HG03135 (cell line): ENCODE measurements around the gene TMEM120B.
"Not testable (repeated sequence)": the region's sequence is repeated elsewhere in the genome, so short reads cannot be mapped to it uniquely, and the experiment has no call there.

Experiments
- ATAC-seq: cut with Tn5 transposase; IDR thresholded peaks from one replicate; pipeline ENCODE4 v1.9.1; 2021; ENCODE audit warnings: mild to moderate bottlenecking, moderate library complexity; ENCODE audit not compliant: unreplicated experiment

TMEM120B gene

DNA sequence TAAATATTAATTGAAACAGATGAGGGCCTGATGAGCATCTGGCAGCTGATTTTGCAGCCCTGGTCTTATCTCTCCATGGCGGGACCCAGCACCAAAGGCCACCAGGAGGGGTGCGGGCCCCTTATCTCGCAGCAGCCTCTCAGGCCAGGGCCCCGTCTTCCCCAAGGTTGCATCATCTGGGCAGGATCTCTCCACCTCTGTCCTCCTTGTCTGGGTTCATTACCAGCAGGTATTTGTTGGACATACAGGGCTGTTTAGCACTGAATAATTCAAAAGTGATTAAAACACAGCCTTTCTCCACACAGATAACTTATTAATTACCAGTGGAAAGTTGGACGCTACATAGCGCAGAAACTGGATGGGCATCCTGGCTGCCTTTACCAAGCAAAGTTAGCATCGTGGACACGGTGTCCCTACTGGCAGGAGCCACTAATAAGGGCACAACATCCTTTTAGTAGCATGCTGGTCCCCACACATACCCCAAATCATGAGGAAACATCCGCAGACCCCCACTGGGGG is 25.8 kb downstream of the TMEM120B start:
- no peak for ATAC-seq

DNA sequence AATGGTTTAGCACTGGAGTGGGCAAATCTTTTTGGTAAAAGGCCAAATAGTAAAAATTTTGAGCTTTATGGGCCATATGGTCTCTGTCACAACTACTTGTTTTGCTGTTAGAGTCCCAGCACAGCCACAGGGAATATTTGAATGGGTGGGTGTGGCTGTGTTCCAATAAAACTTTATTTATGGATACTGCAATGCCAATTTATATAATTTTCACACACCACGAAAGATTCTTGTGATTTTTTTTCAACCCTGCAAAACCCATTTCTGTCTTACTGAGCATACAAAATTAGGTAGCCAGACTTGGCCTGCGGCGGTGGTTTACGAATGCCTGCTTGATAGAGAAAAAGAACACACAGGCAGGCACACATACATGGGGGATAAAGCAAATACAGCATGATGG is 28.3 kb downstream of the TMEM120B start:
- ATAC-seq, result no peak

DNA sequence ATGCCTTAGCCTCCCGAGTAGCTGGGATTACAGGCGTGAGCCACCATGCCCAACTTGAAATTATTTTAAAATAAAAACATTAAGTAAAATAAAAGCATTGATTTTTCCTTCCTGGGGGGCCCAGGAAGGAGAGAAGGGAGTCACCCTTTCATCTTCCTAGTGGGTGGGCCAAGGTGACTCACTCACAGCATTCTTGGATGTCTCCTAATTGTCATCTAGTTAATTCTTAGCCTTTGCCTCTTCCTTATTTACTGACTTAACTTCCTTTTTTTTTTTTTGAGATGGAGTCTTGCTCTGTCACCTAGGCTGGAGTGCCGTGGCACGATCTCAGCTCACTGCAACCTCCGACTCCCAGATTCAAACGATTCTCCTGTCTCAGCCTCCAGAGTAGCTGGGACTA is 29.2 kb downstream of the TMEM120B start:
- ATAC-seq, result no peak

DNA sequence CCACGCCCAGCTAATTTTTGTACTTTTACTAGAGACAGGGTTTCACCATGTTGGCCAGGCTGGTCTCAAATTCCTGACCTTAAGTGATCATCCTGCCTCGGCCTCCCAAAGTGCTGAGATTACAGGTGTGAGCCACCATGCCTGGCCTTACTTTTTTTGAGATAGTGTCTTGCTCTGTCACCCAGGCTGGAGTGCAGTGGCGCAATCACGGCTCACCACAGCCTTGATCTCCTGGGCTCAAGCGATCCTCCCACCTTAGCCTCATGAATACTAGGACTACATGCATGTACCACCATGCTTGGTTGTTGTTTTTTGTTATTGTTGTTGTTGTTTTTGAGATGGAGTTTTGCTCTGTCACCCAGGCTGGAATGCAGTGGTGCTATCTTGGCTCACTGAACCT is 33.0 kb downstream of the TMEM120B start:
- ATAC-seq, result not testable (repeated sequence)

DNA sequence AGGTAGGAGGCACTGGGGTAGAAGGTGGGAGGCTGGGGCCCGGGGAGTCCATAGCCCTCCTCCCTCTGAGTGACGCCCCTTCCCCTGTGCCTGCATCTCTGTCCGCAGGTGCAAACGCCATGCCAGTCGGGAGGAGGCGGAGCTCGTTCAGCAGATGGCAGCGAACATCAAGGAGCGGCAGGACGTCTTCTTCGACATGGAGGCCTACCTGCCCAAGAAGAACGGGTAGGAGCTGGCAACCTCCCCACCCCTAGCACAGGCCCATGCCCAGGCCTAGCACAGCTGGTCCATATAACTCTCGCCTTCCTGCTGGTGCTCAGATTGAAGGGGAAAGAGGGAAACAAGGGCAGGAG is 35.6 kb downstream of the TMEM120B start:
- no peak for ATAC-seq

DNA sequence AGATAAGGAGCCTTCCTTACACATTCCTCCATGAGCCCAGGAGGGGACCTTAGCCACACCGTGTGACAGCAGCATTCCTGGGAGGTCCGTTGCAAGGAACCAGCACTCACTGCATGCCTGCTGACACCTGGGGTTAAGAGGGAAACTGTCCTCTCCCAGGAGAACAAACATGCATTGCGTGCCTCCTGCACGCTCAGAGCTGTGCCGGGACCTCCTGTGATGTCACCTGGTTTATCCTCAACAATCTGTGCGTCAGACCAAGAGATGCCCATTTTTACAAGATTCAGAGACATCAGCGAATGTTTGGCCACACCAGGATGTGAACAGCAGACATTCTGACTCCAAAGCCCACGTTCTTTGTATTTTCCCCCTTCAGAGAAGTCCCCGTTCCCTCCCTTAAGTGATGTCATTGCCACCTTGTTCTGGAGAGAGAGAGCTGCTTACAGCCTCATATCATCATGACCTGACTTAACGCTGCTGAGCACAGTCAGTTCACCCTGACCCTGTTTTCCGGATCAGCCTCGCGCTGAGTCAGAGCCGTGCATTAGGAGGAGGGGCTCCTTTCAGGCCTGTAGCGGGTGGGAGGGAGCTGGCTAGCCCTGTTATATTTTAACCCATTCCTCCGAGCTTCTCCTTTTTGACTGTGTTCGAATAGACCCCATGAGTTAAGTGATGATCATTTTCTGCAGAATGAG is 36.2 kb downstream of the TMEM120B start:
- peak; percentile 85 for ATAC-seq

DNA sequence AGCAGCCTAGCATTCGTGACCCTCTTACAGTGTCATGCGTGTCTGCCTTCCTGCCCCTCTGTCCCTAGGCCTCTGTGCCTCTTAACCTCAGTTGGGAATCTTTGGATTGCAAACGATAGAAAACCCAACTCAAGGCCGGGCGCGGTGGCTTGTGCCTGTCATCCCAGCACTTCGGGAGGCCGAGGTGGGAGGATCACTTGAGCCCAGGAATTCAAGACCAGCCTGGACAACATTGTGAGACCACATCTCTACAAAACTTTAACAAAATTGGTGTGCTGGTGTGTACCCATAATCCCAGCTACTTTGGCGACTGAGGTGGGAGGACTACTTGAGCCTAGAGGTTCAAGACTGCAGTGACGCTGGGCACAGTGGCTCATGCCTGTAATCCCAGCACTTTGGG is 36.7 kb downstream of the TMEM120B start:
- no peak for ATAC-seq

DNA sequence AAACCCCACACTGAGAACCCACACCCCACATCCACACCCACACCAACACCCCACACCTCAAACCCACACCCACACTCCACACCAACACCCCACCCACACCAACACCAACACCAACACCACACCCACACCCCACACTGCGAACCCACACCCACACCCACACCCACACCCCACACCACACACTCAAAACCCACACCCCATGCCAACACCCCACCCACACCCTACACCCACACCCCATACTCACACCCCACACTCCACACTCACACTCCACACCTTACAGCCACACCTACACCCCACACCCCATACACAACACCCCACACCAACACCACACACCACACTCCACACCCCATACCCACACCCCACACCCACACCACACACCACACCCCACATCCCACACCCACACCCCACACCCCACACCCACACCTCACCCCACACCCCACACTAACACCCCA is 38.0 kb downstream of the TMEM120B start:
- no peak for ATAC-seq

DNA sequence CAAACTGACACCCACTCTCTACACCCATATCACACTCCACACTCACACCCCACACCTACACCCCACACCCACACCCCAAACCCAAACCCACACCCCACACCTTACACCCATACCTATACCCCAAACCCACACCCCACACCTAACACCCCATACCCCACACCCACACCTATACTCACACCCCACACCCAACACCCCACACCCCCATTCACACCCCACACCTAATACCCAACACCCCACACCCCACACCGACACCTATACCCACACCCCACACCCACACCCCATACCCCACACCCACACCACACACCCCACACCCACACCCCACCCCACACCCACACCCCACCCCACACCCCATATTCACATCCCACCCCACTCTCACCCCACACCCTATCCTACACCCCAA is 38.5 kb downstream of the TMEM120B start:
- ATAC-seq, result no peak

DNA sequence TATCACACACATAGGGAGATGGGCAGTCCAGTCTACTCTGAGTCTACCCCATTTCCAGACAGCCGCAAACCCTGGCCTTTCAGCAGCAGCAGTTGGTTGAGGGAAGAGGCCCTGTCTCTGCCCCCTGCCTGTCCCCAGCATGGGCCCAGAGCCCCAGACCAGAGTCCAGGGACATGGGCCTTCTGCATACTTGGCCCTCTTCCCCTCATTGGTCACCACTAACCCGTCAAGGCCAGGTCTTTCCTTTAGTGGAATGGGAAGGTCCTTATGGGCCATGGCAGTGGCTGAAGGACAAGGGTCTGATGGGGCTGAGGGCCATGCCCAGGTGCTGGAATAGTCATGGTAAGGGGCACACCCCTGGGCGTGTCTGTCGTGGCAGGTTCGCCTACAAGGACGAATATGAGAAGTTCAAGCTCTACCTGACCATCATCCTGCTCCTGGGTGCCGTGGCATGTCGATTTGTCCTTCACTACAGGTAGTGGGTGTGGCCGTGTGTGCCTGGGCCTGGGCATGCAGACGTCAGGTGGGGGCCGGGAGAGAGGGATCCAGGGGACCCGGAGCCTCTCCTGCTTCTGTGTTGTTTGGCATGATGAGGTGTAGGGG is 39.3 kb downstream of the TMEM120B start:
- no peak for ATAC-seq

DNA sequence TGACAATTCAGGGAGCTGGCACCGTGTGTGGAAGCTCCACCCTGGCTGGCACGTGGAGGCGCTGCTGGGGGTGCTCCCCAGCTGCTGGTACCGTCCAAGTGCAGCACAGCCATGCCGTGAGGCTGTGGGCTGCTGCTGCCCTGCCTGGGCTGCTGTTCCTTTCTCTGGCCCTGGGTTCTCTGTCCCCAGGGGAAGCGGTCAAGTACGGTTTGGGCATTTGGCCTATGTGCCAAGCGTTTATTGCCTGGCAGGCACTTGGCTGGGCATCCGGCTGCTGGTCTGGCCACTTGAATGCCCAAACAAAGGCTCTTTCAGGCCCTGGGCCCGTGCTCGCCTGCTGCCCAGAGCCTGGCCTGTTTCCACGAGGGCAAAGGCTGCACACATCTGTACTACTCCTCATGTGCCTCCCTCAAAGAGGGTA is 41.3 kb downstream of the TMEM120B start:
- ATAC-seq, result no peak

DNA sequence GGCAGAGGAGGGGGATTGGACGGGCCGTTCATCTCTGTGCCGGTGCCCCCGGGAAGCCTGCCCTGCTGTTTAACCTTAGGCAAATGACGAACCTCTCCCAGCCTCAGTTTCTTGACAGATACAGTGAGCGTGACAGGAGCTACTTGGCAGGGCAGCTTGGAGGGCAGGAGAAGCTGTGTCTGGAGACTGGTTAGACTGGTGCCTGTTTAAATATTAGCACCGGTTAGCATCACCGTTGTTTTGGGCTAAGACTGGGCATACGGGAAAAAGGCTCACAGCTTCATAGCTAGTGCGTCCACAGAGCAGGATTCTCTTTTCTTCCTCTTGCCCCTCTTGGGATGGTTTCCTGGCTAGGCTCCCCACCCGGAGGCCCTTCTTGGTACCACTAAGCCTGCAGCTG is 42.3 kb downstream of the TMEM120B start:
- ATAC-seq, result no peak

DNA sequence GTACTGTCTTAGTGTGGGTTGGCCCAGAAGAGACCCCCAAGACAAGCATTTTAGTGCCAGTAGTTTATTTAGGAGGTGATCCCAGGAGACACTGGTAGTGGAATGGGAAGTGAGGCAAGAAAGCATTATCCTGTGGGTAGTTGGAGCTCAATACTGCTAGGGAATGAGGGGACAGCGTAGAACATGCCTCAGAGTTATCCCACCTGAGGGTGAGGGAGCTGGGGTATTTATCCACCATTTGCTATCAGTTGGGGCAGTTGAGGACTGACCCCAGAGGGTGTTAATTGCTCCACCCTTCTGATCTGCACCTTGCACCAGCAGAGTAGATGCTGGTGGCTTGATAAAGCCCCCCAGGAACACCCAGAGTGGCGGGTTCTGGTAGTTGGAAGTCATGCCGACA is 43.0 kb downstream of the TMEM120B start:
- no peak for ATAC-seq

DNA sequence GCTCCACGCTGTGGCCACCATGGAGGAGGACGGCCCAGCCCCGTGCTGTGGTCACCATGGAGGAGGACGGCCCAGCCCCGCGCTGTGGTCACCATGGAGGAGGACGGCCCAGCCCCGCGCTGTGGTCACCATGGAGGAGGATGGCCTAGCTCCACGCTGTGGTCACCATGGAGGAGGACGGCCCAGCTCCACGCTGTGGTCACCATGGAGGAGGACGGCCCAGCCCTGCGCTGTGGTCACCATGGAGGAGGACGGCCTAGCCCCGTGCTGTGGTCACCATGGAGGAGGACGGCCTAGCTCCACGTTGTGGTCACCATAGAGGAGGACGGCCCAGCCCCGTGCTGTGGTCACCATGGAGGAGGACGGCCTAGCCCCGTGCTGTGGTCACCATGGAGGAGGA is 46.0 kb downstream of the TMEM120B start:
- not testable (repeated sequence) for ATAC-seq

DNA sequence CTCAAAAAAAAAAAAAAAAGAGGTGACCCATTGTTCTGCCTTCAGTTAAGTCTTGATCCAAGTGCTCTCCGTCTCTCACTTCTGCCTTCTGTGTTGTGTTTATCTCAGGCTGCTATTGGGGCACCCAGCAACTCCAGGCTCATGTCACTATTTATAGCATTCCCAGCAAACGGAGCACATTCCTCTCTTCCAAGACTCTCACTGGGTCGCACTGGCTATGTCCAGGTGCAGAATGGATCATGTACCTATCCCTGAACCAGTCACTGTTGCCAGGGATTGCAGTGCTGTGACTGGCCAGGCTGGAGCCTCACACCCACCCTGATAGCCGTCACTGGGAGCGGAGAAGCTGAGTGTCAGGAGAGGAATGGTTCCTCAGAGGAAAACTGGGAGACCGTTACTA is 49.7 kb downstream of the TMEM120B start:
- no peak for ATAC-seq

DNA sequence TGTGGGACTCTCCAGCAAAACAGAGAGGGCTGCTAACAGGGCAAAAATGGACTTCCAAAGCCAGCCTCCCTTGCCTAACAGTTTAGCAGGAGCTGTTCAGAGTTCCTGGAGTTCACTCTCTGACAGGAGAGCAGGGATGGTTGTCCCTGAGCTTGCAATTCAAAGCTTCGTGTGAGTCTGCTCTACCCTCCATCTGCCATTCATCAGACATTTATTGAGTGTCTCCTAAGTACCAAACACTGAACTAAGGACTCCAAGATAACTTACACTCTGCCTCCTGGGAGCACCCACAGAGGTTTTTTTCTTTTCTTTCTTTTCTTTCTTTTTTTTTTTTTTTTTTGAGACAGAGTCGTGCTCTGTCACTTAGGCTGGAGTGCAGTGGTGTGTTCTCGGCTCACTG is 52.3 kb downstream of the TMEM120B start:
- ATAC-seq, result no peak

DNA sequence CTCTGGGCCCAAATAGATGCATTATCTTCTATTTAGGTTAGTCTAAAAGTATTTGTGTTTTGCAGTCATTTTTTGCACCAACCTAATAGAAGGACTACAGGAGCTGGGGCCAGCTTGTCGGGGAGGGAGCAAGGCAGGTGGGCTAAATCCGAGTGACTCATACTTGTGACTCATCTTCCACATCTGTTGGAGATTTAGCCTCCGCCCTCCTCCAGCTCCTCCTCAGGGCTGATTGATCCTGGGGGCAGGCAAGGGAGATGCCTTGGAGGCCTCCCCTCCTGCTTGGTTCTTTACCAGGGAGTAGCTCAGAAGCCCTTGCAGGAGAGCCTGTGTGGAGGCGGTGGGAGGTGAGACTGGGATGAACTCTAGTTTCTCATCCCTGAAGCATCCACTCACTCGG is 53.0 kb downstream of the TMEM120B start:
- ATAC-seq, result no peak

DNA sequence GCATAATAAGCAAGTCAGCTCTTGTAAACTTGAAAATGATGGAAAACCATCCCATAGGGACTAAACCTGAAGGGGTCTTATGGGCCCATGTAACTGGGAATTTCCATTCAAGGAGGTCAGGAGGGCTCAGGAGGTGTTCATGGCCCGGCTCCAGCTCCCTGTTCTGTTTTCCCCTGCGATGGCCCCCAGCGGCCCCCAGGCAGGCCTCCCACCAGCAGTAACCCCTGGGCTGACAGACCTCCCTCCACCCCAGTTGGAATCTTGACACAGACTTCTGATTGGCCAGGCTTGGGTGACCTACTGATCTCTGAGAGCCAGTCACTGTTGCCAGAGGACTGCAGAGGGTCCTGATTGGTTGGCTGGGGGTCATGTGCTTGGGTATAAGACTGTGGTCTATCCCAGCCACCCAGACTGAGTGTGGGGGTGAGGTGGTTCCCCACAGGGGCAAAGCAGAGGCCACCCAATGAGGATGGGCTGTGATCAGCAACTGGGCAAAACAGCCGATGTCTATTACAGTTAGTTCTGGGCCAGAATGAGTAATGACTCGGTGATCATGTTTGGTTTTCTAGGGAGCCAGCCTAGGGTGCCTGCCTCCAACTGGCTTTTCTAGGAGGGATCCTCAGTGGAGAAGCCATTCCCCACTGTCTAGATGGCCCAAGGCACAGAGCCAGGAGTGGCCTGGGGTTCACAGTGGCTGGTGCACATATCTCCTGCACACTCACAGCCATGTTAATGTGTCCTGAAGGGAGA is 53.9 kb downstream of the TMEM120B start:
- no peak for ATAC-seq

DNA sequence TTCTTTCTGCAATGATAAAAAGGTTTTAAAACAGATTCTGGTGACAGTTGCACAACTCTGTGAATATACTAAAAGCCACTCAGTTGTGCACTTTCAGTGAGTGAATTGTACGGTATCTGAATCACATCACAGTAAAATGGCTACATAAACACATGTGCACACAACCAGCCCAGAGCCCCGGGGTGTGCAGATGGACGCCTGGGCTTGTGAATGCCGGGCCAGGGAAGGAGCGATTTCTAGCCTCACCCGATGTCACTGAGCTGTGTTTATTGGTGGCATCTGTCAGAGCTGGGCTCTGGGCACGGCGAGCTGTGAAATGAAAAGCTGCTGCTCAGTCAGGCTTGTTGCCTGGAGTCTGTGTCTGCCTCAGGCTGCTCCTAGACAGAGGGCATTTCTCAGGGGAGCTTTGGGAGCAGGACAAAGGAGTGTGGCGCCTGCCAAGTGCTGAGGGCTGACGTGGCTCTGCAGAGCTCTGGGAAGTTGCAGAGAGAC is 55.0 kb downstream of the TMEM120B start:
- no peak for ATAC-seq

DNA sequence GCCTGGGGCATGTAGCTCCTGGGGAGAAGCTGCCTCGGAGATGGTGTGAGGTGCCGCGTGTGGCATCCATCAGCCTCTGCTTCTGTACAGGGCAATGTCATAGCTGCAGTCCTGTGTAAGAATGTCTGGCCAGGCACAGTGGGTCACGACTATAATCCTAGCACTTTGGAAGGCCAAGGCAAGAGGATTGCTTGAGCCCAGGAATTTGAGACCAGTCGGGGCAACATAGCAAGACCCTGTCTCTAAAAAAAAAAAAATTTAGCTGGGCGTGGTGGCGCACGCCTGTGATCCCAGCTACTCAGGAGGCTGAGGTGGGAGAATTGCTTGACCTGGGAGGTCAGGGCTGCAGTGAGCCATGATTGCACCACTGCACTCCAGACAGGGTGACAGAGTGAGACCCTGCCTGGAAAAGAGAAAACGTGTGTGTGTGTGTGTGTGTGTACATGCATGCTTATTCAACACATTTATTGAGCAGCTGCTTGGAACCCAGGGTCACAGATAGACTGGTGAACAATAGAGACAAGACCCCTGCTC is 56.8 kb downstream of the TMEM120B start:
- no peak for ATAC-seq

DNA sequence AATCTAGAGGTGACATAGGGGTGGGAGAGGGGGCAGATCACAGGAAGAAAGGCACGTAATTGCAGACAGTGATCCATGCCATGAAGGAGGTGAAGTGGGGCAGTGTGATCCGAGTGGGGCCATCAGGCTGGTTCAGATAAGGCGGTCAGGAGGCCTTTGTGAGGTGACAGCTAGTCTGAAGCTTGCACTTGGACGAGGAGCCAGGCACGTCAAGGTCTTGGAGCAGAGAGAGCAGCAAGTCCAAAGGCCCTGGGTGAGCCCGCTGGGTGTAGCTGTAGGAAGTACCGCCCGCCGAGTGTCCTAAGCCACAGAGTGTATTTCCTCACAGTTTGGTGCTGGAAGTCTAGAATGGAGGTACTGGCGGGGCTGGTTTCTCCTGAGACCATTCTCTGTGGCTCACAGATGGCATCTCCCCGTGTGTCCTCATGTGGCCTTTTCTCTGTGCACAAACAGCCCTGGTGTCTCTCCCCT is 57.3 kb downstream of the TMEM120B start:
- ATAC-seq, result no peak
